HG03025 (cell line): ENCODE measurements around the gene CARD10.

Experiments
- ATAC-seq: cut with Tn5 transposase; IDR thresholded peaks from one replicate; pipeline ENCODE4 v1.9.1; 2021; ENCODE audit warnings: mild to moderate bottlenecking, moderate library complexity; ENCODE audit not compliant: unreplicated experiment, low FRiP score

Gene CARD10

DNA sequence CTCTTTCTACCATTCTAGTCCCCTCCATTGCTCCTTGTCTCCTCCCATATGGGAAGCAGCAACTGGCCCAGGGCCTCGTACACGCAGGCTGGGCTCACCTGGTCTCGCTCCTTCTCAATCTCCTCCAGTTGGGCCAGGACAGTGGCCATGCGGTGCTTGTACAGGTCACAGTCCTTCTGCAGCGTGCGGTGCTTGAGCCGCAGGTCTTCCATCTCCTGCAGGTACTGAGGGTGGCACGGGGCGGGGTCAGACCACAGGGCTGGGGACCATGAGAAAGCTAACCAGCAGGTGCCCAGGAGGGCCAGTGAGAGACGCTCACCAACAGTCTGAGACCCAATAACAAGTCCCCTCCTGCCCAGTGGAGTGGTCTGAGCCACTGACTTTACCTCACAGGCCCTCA is 11.5 kb downstream of the CARD10 start:
- ATAC-seq, result no peak

DNA sequence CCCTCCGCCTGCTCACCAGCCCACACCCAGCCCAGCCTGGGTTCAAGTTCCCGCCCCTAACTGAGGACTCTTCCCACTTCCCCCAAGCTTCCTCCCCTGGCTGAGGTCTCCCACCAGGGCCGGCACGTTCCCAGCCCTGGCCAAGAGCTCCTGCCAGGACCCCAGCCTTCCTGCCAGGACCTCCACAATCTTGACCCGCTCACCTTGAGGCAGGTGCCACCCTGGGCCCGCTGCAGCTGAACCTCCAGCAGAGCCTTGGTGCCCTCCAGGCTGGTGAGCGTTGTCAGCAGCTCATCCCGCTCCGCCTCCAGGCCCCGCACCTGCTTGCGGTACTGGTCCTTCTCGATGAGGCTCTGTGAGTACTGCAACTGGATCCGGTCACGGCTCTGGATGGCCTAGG is 13.2 kb downstream of the CARD10 start:
- no peak for ATAC-seq

DNA sequence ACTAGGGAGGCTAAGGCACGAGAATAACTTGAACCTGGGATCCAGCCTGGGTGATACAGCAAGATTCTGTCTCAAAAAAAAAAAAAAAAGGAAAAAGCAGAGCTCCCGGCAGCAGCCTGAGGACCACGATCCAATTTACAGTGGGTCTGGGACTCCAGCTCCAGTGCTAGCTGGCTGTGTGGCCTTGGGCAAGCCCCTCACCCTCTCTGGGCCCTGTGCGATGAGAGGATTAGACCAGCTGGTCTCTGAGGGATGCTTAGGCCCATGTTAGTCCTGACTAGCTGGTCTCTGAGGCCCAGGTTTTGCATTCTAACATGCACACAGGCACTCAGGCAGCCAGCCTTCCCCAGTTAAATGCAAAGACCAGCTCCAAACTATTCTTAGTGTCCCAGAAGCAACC is 13.7 kb downstream of the CARD10 start:
- ATAC-seq, result no peak

DNA sequence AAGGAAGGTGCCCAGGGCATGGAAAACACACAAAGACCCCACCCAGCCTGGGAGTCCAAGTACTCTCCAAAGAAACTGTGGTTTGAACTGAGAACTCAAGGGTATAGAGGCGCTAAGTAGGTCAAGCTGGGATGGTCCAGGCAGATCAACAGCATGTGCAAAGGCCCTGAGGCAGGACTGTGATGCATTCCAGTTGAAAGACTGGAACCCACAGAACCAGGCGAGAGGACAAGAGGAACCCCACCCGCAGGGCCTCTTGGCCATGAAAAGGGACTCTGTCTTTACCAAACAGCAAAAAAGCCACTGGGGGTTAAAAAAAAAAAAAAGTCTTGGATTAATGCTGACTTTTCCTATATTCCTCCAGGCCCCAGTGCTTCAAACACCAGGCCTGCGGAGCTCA is 14.3 kb downstream of the CARD10 start:
- ATAC-seq, result no peak

DNA sequence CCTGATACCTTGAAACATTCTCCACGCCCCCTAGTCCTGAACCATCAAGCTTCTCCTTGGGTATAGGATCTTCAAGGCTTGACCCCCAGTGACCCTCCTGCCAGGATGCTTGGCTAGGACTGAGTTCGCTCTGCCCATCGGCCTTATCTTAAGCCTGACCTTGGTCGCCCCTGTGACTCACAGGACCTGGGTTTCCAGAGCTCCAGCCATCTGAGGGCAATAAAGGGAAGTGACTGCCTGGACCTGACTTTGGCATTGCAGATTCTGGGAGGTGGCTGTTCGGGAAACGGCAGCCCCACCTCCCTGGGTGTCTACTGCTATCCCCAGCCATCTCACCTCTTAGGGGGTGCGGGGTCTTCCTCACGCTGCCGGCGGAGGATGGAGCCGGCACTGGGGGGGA is 15.4 kb downstream of the CARD10 start:
- ATAC-seq, result no peak

DNA sequence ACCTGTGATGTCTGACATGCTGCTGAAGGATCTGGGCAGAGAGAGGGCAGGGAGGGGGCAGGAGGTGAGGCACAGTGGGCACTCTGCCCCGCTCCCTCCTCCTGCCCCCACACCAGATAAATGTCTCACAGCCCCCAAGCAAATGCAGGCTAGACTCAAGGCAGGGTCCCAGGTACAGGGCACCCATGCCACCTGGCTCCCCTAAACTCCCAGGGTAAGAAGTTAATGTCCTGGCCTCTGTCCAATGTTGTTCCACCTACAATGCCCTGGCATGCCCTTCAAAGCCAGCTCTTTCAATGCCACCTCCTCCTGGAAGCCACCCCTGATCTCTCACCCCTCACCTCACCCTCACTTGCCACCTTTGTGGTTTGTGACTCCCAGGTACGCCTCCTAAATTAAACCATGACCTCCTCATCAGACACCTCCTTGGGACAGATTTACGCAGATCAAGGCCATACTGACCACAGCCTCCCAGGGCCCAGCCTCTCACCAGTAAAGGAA is 16.0 kb downstream of the CARD10 start:
- no peak for ATAC-seq

DNA sequence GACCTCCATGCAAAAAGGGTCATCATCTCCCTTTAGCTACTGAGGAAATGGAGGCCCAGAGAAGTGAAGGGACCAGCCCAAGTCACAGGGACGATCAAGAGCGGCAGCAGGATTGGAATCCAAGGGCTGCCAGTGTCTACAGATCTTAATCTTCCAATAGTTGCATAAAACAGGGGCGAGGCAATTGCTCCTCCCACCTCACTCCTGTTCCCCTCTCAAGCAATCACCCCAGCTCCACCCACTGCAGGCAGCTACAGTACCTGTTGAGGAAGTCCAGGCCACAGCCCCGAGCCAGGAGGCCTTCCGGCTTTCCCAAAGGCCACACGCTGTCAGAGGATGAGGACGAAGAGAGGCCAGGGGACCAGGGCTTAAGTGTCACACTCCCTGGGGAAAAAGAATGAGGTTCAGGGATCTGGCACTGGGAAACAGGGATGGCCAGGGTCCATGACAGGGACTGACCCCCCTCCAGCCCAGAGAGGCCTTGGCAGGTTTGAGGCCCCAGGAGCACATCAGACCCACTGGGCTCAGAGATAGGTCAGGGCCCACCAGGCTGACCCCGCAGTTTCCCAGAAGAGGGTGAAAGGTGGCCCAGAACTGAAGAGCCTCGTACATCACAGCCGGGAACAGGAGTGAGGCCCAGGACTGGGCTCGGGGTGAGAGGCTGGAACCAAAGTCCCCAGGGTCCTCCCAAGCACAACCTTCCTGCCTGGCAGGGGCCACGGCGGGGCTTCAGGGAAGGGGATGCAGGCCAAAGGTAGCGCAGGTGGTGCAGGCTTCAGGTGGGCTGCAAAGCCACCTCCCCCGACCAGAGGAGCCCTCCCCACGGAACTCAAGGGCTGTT is 16.7 kb downstream of the CARD10 start:
- ATAC-seq, result no peak

DNA sequence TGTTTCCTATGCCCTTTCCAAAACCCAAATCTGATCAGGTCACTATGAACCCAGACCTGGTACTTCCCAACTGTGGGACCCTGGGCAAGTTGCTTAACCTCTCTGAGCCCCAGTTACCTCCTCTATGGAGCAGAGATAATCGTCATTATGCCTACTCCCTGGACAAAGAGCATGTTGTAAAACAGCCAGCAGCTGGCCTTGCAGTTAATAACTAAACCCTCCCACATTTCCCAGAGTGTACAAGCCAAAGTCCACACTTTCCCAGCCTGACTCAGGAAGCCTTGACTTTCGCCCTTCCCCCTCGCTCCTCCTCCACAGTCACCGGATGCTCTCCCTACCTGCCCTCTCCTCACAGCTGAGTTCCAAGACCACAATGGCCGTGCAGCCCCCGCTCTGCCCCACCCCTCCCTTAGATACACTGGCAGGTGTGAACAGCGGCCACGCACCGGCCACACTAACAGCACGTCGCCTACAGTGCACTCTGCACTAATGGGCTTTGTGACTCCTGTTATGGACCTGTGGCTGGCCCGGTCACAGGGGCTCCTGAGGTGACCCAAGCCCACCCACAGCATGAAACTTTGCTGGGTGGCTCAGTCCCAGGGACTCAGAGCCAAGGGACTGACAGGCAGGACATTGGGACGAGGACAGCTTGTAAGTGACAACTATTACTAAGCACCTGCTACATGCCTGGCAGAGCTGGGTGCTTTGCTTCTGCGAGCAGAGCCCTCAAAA is 17.4 kb downstream of the CARD10 start:
- ATAC-seq, result no peak

DNA sequence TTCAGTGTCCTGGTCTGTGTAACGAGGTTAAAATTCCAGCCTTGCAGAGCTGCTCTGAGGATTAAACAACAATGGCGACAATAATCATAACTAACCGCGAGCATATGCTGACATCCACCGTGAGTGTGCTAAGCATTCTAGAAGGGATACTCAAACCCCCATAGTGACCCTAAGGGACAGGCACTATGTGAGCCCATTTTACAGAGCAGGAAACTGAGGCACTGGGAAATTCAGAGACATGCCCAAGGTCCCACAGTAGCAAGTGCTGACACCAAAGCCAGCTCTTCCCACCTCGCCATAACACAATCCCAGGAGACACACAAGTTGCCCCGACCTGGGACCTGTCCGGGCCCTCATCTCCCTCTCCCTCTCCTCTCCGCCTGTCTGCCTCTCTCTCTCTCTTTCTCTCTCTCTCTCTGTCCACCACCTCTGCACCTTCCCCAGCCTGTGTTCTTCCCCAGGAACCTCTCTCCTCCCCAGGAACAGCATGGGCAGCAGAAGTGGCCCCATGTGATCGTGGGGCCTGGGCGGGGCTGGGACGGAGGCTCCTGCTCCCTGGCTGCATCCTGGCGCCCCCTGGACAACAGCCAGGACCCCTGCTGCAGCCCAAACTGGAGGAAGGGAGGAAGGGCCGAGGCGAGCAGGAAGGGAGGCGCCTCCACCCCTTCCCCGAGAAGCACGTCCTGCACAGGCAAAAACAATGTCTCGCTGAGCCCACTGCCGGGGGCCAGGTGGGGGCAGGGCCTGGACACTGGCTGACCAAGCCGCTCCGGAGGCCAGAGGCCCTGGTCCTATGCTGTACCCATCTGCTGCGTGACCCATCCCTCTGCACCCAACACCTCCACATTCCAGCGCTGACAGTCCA is 18.2 kb downstream of the CARD10 start:
- no peak for ATAC-seq

DNA sequence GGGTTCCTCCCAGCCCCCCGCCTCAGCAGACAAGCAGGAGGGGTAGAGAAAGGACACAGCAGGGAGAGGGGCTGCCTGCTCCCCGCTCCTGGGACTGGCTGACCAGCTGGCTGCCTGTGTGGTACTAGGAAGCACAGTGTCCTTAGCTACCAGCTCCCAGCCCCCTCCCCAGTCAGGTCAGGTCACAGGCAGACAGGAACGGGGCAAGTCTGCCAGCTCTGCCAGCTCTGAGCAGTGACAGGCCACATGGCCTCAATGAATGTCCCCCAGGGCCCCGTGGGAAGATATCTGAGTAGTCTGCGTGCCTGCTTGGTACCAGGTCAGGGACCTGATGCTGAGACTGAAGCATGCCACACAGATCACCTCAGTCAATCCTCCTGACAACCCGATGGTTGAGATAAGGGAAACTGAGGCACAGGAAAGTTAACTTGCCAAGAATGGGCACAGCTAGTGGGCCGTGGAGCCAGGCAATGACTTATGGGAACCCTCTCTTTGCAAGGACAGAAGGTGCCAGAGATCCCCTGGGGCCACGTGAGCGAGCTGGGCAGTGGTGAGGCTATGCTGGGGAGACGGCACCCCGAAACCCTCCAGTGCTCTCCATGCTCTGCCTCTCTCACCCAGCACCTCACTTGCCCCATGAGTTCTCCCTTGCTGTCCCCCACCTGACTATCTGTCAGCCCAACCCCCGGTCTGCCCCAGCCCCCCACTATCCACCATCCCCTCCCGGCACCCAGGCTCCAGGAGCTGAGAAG is 19.2 kb downstream of the CARD10 start:
- ATAC-seq, result no peak

DNA sequence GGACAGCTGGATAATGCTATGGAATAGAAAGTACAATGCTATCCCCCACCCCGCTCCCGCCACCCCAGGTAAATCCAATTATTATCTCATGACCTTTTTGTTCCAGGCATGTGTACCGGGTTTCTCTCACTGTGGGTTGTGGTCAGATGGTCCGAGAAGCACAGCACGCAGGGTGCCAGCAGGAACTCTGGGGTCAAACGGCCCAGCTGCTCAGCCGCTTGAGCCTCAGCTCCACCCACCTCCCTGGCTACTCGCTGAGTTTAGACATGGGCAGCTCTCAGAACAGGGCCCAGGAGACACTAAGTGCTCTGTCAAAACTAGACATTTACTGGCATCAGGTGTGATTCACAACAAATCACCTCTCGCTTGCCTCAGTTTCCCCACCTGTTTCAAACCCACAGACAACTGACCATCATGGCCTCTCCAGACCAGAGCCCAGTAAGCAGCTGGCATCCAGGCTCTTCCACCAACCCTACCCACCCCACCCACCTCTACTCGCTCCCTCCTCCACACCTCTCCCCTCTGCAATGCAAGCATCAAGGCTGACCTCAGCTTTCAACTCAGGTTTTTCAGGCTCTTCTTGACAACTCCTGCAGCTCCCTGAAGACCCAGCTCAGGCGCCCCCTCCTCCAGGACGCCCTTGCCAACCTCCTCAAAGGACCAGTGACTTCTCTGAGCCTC is 20.0 kb downstream of the CARD10 start:
- no peak for ATAC-seq

DNA sequence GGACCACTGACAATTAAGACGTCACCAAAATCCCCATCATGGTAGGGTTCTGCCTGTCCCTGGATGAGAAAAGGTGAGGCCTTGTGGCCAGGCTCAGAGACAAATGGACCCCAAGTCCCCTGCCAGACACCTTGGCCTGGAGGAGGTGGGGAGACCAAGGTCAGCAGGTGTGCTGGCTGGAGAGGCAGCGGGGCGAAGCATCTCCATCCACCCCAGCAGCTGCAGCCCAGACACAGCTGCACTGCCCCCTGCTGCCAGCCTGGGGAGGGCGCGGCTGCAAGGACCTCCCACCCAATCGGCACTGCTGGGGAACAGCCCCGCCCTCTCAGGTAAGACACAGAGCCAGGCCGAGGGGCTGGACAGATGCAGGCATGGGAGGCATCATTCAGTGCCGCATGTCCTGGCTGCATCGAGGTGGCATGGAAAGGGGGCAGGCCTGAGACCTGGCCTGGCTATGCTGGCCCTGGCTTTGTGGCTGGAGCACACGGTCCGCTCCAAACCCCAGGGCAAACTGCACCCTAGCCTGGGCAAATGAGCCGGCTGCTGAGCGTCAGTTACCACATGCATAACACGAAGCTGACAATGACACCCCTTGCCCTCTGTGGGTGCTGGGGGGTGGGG is 20.8 kb downstream of the CARD10 start:
- no peak for ATAC-seq

DNA sequence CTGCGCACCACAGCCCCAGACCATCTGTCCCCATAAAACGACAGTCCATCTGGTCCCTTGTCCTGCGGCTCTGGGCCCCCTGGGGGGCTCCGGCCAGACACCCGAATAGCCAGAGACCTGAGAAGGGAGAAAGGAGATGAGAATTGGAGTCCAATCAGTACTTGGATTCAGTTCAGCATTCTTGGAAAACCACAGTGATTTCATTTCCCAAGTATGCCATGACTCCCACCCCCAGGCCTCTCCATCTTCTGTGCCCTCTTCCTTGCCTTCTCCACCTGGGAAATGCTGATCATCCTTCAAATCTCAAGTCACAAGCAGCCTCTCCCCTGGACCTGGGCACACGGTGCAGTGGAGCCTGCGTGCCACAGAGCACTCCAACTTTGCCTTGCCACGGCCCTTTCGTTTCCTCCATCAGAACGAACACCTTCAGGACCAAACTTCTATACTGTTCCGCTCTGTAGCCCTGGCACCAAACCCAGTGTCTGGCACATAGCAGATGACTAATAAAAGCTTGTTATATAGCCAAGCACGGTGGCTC is 22.1 kb downstream of the CARD10 start:
- ATAC-seq, result no peak

DNA sequence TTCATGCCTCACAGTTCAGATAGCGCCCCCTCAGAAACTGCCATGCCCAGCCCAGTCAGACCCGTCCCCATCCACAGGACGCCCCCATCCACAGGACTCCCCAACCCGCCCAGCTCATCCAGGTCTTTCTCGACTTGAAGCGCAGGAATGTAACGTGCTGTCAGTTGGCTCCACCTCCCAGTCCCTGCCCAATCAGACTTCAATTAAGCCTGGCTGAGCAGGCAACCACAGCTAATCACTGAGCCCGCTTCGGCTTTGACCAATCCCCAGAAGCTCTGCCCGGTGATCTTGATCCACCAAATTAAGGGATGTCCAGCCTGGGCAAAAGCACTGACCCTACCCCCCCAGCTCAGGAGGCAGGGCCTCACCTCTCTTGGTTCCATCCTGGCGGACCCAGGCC is 22.6 kb downstream of the CARD10 start:
- ATAC-seq, result no peak

DNA sequence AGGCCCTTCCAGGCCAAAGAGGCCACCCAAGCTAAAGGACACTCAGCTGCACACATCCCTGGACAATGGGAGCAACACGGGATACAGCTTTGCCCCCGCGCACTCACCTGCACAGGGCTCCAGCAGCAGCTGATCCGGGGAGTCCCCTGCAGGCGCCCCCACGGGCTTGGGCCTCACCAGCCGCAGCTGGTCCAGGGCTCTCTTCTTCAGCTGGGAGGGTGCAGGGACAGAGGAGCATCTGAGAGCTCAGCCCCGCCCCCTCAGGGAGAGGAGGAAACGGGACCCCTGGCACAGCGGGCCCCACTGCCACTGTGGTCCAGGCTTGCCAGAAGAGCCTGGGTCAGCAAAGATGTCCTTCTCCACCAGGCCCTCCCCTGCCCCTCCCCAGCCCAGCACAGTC is 25.2 kb downstream of the CARD10 start:
- ATAC-seq, result no peak

DNA sequence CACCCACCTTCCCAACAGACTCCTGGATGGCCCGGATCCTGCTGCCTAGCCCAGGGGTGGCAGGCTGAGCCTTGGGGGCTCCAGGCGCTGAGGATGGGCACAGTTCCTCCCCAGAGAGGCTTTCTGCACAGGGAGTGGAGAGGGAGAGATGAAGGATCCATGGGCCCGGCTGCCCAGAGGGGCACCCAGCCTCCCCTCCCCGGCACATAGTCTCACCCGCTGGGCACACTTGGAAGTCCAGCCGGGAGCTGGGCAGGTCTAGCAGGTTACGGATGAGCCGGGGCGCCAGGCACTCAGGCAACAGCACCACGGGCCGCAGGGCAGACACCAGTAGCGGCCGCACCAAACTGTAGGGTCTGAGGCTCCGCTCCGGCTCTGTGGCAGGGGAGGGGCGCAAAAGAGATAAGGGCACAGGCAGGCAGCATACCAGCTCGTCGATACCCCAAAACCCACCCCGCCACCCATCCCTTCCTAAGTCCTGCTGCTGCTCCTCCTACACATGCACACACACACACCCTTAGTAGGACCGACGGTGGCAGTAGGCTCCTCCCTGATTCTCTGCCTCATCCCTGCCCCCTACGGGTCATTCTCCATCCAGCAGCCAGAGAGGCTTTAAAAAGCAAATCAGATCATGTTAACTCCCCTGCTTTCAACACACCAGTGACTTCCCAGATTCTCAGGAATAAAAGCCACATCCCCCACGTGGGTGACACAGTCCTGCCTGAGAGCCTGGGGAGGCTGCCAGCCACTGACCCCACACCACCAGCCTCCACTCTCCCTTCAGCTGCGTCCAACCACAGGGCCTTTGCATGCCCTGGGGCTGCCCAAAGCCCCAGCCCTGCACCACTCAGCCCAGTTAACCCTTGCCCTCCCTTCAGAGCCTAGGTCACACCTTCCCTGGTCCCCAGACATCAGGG is 26.5 kb downstream of the CARD10 start:
- ATAC-seq, result no peak

DNA sequence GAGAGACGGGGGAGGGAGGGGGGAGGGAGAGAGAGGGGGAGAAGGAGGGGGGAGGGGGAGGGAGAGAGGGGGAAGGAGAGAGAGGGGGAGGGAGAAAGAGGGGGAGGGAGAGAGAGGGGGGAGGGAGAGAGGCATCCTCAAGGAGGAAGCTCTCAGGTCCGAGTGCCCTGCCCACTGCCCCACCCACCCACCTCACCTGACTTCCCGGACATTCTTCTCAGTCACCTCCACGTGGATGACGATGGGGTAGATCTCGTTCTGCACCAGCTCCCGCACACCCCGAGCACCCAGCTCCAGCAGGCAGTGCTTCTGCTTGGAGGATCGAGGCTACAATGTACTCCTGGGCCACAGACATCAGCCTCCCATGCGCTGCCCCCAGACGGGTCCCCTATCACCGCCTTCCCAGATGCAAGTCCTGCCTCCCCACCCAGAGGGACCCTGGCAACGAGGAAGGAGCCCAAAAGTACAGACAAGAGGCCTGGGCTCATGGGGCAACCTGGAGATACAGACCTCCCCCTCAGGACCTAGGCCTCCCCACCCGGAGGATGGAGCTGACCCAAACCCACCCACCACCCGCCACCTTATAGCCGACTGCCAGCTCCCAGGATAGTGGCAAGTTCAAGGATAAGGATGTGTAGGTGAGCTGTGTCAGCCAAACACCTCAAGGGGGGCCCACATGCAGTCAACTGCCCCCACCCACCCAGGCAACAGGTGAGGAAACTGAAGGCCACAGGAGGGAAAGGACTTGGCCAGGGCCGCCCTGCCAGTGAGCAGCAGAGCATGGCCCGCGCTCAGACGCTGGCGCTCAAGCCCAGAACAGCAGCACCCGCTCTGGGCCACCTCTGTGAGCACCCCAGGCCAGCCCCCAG is 27.4 kb downstream of the CARD10 start:
- no peak for ATAC-seq
